Measurements from ENCODE around the gene GPR82.

- TF ChIP-seq EP300 (IDR thresholded peaks at IDR 0.05; ENCODE audit: low read depth): no peak
- no peak for TF ChIP-seq CTCF (IDR thresholded peaks at IDR 0.05)
- TF ChIP-seq POLR2A (IDR thresholded peaks at IDR 0.05): no peak
- TF ChIP-seq POLR2AphosphoS5 (IDR thresholded peaks at IDR 0.05): no peak
Measured at GRCh38 chrX:41739871-41740270, 15.9 kb downstream of the GPR82 start.
